NT2/D1 (cell line): ENCODE results near the gene NACC2.

Experiments used
- SUZ12 ChIP-seq: IDR thresholded peaks from 2 replicates; pipeline ENCODE4 v1.6.1; 2011; ENCODE audit not compliant: insufficient read length, insufficient read depth; ENCODE audit errors: extremely low read depth
- YY1 ChIP-seq: IDR thresholded peaks from 2 replicates; pipeline ENCODE4 v1.6.1; 2011; ENCODE audit not compliant: insufficient read length, insufficient read depth
- ZNF274 ChIP-seq: IDR thresholded peaks from 2 replicates; pipeline ENCODE4 v1.6.1; 2011; ENCODE audit warnings: mild to moderate bottlenecking, low read depth, low read length

GRCh38 chr9:136016572-136017288 lies 78.4 kb downstream of the NACC2 start:
- TF ChIP-seq ZNF274 (no peak), YY1 (no peak), SUZ12 (no peak)
